Hematopoietic multipotent progenitor cell treated with erythropoietin and hydrocortisone succinate and interleukin-3 and kit ligand, for 15 days (in vitro differentiated cells): ENCODE measurements around the gene C12orf42.

ENCODE experiments used
- DNase-seq: peaks from one replicate; pipeline ENCODE4 v3.0.0-alpha.2; 2015; ENCODE audit warnings: low spot score

Gene C12orf42

DNA sequence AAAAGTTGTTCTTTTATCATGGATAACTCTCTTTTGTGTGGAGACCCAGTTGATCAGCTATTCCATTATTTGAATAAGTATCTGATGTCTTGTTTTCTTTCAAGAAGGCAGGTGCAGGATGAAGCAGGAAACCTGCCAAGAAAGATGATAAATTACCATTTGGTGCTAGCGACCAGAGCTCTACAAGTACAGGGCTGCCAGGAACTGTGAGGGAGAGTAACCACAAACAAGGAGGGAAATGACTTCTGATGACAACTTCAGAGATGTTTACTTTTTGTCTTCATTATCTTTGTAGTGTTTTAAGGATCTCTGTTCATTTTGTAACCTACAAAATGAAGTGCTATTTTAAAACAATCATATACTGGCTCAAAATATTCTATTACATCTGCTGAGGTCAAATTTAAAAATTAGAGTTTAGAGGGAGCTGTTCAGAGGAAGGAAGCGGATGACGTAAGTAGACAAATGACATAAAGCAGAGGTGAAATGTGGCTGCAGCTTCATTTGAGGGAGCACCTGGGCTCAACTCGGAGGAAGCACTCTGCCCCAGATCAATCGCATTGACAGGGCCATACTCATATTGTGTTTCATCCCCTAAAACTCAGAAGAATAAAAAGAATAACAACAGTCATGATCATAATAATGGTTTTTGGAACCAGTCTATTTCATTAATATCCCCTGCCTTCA, 226.8 kb downstream of the C12orf42 start:
- no peak for DNase-seq

DNA sequence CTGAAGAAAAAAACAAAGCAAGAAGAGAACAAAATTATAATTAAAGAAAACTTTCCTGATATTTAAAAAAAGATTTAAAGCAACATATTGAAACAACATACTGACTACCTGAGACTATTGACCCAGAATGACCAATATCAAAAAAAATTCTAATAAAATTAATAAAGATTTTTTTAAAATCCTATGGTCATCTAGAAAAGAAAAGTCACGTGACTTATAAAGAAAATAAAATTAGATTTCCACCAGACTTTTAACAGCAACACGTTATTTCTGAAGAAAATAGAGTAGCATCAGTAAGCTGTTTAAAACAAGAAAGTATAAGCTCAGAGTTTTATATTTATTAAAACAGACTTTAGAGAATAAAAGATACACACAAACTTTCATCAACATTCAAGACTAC, 238.0 kb downstream of the C12orf42 start:
- no peak for DNase-seq
